ENCODE data around the gene CXCL12.

GRCh38 chr10:44411251-44411650 is 26.4 kb upstream of the CXCL12 start:
- TF ChIP-seq FOXA1 (IDR thresholded peaks at IDR 0.05) (no peak), ELF4 (IDR thresholded peaks at IDR 0.05) (no peak), ZNF384 (IDR thresholded peaks at IDR 0.05) (no peak), FOXM1 (IDR thresholded peaks at IDR 0.05; ENCODE audit: borderline replicate concordance) (no peak), BHLHE40 (IDR thresholded peaks at IDR 0.05; ENCODE audit: borderline replicate concordance) (no peak), SUZ12 (IDR thresholded peaks at IDR 0.05) (no peak), SP1 (IDR thresholded peaks at IDR 0.05) (no peak)

All from HEK293T (cell line).